ENCODE results near the gene NPFFR1.

Gene NPFFR1

DNA sequence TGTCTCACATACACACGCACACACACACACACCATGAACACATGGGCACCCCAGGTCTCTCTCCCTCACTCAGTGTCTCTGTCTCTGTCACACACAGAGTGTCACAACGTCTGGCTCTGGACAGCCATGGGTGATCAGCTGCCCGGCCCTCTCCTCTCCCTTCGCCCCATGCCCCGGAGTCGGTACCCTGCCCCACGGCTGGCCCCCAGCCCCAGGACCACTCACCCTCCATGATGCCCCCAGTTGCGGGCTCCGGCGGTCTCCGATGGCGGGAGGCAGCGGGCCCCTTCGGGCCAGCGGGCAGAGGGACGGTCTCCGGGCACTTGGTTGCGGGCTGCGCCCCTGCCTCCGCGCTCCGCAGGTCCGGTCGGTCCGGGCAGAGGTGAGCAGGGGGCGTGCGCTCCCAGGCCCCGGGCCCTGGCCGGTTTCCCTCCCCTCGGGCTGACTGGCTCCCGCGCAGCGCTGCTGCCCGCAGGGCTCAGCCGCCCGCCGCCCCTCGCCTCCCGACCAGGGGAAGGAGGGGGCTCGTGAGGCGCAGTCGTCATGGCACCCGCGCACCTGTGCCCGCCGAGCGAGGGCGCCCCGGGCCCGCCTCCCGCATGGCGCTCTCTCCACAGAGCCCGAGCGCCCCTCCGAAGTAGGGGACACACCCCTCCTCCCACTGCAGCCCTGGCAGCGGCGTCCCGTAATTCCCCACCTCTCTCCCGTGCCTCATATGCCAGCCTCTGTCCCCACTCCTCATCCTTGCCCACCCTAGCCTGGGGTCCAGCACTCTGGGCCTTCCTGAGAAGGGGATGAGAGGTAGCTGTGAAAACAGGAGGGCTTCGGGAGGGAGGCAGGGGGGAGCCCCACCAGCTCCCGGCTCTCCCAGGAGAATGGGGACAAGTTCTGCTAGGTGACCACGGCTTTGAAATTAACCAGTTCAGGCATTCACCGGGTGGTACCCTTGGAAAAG, at the start of gene NPFFR1:
NPFFR1 (minus strand) TSS at position 560 of the 955 bp plus-strand sequence; CDS start at position 232, 328 bp downstream.
- no peak for TF ChIP-seq GATA2 (IDR thresholded peaks at IDR 0.05; ENCODE audit: low read depth, low read length)
- TF ChIP-seq GATA3 (IDR thresholded peaks at IDR 0.05; ENCODE audit: low read depth, low read length): no peak

GRCh38 chr10:70333268-70333667, 49.5 kb upstream of the NPFFR1 start:
- TF ChIP-seq GATA3 (IDR thresholded peaks at IDR 0.05; ENCODE audit: low read depth, low read length): no peak
- TF ChIP-seq GATA2 (IDR thresholded peaks at IDR 0.05; ENCODE audit: low read depth, low read length): no peak

- TF ChIP-seq GATA3 (IDR thresholded peaks at IDR 0.05; ENCODE audit: low read depth, low read length): no peak
- TF ChIP-seq GATA2 (IDR thresholded peaks at IDR 0.05; ENCODE audit: low read depth, low read length): no peak
These were observed 47.9 kb upstream of the NPFFR1 start for GRCh38 chr10:70331486-70332268.

GRCh38 chr10:70331160-70331485, 47.3 kb upstream of the NPFFR1 start:
- TF ChIP-seq GATA2 (IDR thresholded peaks at IDR 0.05; ENCODE audit: low read depth, low read length): no peak

DNA sequence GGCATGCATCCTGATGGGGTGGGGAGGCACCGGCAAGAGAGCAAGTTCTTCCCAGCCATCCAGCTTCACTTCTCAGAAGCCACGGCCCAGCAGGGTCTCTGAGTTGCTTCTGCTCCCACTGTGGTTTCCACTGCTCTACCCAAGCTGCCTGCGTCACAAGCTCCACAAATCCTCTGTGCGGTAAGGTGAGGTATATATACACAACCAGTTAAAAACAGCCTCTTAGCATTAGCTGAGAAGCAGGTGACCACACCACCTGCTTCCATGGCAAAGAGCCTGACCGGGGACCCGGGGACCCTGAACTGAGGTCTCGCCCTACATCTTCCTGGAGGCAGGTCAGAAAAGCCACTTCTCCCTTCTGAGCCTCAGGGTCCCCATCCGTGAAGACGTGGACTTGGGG, 46.9 kb upstream of the NPFFR1 start:
- TF ChIP-seq GATA3 (IDR thresholded peaks at IDR 0.05; ENCODE audit: low read depth, low read length) (no peak), GATA2 (IDR thresholded peaks at IDR 0.05; ENCODE audit: low read depth, low read length) (no peak)

- TF ChIP-seq GATA2 (IDR thresholded peaks at IDR 0.05; ENCODE audit: low read depth, low read length): no peak
- TF ChIP-seq GATA3 (IDR thresholded peaks at IDR 0.05; ENCODE audit: low read depth, low read length): no peak
These were observed 45.2 kb upstream of the NPFFR1 start for GRCh38 chr10:70328967-70329366.

GRCh38 chr10:70328018-70328417, 44.2 kb upstream of the NPFFR1 start:
- TF ChIP-seq GATA2 (IDR thresholded peaks at IDR 0.05; ENCODE audit: low read depth, low read length) (no peak), GATA3 (IDR thresholded peaks at IDR 0.05; ENCODE audit: low read depth, low read length) (no peak)

- TF ChIP-seq GATA3 (IDR thresholded peaks at IDR 0.05; ENCODE audit: low read depth, low read length): no peak
- no peak for TF ChIP-seq GATA2 (IDR thresholded peaks at IDR 0.05; ENCODE audit: low read depth, low read length)
These were observed 41.4 kb upstream of the NPFFR1 start for GRCh38 chr10:70324951-70325781.

- TF ChIP-seq GATA3 (IDR thresholded peaks at IDR 0.05; ENCODE audit: low read depth, low read length) (no peak), GATA2 (IDR thresholded peaks at IDR 0.05; ENCODE audit: low read depth, low read length) (no peak)
These were observed 40.6 kb upstream of the NPFFR1 start for GRCh38 chr10:70324339-70324861.

DNA sequence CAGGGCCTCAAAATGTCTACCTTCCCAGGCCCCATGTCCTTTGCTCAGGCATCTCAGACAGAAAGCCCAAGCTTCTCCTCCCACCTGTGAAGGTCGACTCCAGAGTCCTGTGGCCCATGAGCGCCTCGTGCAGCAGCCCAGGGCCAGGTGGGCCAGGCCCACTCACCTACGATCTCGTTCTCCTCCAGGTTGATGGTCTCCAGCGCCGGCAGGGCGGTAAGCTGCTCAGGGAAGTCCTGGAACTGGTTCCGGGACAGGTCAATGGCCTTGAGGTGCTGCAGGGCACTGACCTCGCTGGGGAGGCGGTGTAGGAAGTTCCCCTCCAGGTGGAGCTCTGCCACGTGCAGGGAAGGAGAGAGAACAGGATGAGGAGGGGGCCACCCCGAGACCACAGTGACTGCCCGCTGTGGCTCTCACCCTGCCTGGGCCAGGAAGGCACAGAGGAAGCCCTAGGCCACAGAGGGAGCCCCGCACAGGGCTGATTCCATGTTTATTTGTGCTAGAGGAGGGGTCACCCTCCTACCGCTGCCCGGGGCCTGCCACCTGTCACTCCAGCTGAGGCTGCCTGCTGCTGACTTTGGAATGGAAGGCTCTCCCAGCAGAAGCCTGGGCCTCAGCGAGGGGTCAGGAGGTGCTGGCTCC, 40.0 kb upstream of the NPFFR1 start:
- TF ChIP-seq GATA3 (IDR thresholded peaks at IDR 0.05; ENCODE audit: low read depth, low read length) (no peak), GATA2 (IDR thresholded peaks at IDR 0.05; ENCODE audit: low read depth, low read length) (no peak)

DNA sequence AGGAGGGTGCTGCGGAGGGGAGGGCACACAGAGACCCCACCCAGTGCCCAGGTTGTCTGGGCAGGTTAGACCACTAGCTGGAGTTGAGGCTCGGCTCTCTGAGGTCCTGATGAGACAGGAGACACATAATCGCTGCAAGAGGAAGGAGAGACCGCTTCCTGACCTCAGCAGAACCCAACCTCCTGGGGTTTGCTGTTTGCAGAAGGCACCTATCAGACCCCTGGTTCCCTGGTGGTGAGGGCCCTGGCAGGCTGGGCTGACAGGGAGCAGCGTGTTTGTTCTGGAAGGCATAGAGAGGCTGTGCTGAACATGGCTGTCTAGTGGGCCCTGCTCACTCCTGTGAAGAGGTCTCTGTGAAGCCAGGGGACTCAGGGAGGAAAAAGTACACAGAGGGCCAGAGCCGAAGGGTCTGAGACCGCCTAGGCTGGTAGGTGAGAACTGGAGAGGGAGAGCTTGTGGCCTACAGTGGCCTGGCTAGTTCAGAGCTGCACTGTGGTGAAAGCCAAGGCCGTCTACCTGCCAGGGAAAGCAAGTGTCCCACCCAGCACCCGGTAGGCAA, 39.4 kb upstream of the NPFFR1 start:
- no peak for TF ChIP-seq GATA2 (IDR thresholded peaks at IDR 0.05; ENCODE audit: low read depth, low read length)
- no peak for TF ChIP-seq GATA3 (IDR thresholded peaks at IDR 0.05; ENCODE audit: low read depth, low read length)

- TF ChIP-seq GATA3 (IDR thresholded peaks at IDR 0.05; ENCODE audit: low read depth, low read length): no peak
- TF ChIP-seq GATA2 (IDR thresholded peaks at IDR 0.05; ENCODE audit: low read depth, low read length): no peak
These were observed 38.4 kb upstream of the NPFFR1 start for GRCh38 chr10:70321897-70322890.
